G401 (cell line): ENCODE measurements around the gene RTTN. TPM values are rescaled to one million over a fixed set of nuclear protein-coding genes. Genes with fewer than 3 reads are reported as not detected.

Source experiments
- DNase-seq: peaks from one replicate; pipeline ENCODE4 v3.0.0-alpha.2; 2015; ENCODE audit warnings: low spot score
- in situ Hi-C: cut with HindIII; loops from 2 replicates; pipeline ENCODE4 v1.10.0; 2016; ENCODE audit warnings: low sequenced_read_pairs, mixed read lengths
- total RNA-seq: library from RNA; depleted of rRNA; stranded (reverse); fragments of >200 nt; shearing (Covaris generic); gene quantifications from 2 replicates; pipeline ENCODE4 v1.2.3, GENCODE V29; 2014

The RTTN gene
- total RNA-seq, 1 experiment from 2014 or later = 24.7 TPM

DNA sequence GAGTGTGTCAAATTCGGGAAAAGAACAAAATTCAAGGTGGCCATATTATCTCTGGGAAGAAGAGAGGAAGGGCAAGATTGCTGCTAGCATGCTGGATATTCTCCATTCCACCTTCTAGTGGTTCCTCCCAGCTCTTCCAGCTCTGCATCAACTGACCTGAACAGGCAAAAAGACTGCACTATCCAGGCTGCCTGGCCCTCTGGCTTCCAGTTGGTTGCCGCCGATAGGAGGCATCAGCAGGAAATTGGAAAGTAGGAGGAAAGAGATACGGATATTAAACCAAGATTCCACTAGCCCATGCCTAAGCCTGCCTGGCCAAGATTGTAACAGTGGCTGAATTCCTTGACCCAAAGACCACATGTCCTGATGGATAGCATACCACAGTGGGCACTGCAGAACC is 1.7 kb upstream of the RTTN start:
- DNase-seq = no peak
- in situ Hi-C loops = no loop called here

DNA sequence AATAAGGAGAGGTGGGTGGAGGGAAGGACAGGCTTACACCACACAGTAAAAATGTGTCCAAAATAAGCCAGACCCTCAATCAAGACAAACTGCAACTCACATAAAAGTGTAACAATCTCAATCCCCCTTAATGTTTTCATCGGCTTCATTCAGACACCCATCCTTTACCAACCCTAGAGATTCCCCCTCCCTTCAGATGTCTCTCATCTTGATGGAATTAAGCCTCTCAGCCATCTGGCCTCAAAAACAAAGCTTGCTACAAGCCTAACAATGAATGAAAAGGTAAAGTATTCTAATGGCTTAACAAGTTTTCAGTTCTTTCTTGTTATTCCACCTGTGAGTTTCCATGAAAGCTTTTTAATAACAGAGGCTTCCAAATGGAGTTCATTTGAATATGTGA is 5.2 kb downstream of the RTTN start:
- in situ Hi-C loops = no loop called here
- no peak for DNase-seq

DNA sequence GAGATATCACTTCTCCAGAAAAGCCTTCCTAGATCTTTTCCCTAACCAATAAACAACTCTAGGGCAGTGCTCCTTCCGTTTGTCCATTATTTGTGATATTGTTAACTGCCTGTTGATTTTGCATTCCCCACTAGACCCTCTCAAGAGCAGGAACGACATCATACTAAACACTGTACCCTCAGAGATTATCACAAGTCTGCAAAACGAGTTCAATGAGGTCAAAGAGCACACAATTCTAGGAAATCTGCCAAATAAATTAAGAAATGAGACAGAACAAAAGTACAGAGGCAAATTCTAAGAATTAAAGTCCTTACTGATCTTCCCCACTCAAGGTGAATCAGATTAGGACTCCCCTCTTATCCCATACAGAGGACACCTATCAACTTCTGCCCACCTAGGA is 7.6 kb downstream of the RTTN start:
- in situ Hi-C loops = no loop called here
- no peak for DNase-seq

DNA sequence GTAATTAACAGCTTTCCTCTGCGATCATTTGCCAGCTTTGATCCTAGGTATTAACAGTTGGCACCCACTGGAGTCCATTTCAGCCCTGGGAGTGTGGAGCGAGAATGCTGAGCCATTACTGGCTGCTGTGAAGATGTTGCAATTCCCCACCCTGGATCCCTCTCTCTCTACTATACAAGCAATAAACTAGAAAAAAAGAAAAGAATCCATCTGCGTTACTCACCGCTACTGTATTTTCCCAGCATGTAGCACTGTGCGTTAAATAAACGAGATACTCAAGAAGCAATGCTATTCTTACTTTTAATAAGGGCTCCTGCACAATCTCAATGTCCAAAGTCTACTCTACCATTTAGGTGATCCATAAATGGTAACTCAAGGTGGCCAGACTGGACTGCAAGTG is 8.5 kb downstream of the RTTN start:
- DNase-seq = no peak
- in situ Hi-C loops = no loop called here

DNA sequence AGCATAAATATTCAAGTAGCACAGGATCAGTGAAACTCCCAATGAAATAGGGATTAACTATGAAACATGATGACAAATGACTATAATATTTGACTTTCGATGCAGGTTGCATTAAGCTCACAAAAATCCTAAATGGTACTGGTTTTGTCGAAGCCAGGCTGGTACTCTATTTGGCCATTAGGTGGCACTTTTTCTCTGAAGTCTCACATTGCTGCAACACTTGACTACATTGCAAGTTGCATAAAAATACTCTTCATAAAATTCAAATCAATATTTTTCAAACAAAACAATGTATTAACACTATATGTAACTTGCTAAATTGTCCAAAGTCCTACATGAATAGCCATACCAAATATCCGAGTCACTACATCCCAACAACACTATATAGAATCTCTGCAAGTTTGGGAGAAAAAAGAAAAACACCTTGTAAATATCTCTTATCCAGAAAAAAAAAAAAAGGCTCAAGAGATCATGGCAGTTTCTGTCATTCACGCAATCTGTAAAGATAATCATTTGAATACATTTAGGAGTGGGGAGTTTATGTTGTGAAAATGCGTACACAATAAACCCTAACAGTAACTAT is 9.5 kb downstream of the RTTN start:
- in situ Hi-C loops = no loop called here
- peak; percentile 70 for DNase-seq

DNA sequence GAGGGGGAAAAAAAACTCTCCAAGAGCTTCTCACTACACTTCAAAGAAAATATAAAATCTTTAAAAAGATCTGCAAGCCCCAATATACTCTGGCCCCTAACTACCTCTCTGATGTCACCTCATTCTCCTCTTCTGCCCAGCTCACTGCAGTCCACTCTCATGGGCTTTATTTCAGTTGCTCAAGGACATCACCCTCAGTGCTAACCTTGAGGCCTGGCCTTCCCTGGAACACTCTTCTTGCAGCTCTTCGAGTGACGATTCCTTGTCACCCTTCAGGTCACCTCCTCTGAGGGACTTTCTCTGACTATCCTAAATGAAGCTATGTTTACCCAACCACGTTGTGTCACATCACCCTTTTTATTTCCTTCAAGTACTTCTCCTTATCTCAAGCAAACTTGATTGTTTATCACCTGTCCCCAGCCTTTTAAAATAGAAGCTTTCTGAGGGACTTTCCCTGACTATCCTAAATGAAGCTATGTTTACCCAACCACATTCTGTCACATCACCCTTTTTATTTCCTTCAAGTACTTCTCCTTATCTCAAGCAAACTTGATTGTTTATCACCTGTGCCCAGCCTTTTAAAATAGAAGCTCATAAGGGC is 10.4 kb downstream of the RTTN start:
- in situ Hi-C loops = no loop called here
- no peak for DNase-seq

DNA sequence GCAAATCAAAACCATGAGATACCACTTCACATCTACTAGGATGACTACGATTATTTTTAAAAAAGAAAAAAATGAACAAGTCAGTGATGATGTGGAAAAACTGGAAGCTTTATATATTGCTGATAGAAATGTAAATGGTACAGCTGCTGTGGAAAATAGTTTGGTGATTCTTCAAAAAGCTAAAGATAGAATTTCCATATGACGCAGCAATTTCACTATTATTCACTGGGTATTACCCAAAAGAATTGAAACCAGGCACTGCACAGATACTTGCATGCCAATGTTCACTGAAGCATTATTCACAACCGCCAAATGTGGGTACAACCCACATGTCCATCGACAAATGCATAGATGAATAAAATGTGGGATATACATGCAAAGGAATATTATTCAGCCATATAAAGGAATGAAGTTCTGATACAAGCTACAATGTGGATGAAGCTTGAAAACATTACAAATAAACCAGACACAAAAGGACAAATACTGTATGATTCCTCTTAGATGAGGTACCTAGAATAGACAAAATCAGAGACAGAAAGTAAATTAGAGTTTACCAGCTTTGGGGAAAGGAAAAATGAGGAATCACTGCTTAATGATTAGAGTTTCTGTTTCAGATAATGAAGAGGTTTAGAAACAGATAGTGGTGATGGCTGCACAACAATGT is 11.1 kb downstream of the RTTN start:
- in situ Hi-C loops = no loop called here
- DNase-seq = no peak

DNA sequence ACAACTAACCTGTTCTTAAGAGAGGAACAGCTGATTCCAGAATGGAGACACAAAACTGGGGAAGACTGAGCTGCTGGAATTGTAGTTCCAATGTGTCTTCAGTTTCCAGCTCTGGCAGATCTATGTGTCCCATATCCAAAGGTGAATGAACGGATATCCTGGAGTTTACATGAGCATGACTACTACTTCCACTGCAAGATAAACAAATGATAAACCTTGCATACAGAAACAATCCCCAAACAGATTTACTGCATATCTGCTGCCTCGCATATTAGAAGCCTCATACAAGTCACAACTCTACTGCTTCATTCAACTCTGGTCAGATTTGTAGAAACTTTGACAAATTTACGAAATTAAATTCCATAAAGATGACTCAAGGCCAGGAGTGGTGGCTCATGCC is 15.0 kb downstream of the RTTN start:
- no peak for DNase-seq
- in situ Hi-C loops = no loop called here

DNA sequence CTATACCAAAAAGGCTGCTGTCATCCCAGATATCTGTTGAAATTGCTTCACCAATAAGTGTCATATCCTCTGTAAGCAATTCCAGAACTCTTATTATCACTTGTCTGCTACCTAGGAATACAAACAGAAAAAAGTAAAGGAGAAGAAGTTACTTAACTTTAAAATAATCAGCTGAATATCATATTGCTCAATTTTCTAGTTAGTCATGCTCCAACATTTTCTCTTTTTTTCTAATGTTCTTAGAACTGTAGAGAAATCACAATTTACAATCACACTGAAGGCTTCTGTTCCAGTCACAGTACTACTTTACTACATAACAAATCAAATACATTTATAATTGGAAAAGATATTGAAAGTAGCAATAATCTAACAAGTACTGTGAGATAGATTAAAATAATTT is 17.4 kb downstream of the RTTN start:
- in situ Hi-C loops = no loop called here
- no peak for DNase-seq

DNA sequence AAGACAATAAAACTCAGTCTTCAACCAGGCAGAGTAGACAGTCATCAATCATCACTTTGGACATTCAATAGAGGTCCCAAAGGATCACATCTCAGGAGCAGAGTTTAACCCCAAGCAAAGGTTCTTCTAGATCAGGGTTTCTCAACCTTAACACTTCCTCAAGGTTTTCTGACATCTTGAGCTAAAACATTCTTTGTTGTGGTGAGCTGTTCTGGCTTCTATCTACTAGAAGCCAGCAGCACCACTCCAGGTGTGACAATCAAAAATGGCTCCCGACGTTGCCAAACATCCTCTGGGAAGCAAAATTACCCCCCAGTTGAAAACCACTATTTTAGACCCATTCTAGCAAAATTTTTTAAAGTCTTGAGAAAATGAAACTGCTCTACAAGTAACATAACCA is 22.0 kb downstream of the RTTN start:
- in situ Hi-C loops = no loop called here
- DNase-seq = no peak

DNA sequence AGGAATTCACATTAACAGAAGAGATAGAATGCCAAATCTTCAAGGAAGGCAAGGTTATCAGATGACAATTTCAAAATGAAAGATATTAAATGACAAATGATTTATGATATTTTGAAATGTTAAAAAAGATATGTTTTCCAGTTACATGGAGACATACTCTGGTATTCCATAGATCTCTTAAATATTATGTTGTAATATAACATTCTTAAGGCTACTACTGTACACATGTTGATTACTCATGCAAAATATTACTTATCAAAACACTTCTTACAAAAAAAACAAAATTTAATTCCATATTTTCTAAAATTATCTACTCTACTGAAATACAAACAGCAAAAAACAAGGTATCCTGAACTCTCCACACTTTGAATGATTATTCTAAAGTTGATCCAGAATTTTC is 22.9 kb downstream of the RTTN start:
- DNase-seq = no peak
- in situ Hi-C loops = no loop called here

DNA sequence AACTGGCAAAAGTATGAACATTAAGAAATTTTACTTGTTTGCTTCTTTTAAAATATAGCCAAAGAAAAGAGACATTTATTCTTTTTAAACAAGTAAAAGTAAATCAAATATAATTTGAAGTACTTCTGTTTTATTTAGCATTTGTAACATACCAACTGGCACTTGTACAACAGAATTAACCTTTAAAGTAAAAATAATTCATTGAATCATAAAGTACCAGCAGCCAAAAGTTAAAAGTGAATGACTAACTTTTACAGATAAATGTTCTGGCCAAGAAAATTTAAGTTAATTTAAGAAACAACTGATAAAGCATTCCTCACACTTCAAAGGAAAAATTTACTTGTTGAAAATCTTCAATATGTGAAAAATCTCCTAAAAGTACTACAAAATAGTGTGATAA is 23.8 kb downstream of the RTTN start:
- DNase-seq = no peak
- in situ Hi-C loops = no loop called here

DNA sequence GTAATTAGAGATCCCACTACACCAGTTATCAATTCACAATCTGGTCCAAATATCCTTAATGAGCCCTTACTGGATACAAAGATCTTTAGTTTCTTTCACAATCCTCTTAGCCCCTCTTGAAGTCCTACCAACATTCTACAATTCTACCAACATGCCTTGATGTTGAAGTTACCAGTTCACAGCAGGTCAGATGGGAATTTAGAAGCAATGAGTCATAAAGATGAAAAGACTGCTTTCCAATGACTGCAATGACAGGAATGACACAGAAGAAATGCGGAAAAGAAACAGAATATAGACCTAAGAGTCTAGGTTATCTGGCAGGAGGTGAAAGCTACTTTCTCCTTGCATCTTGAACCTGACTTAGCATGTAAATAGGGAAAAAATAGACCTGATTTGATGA is 24.5 kb downstream of the RTTN start:
- in situ Hi-C loops = no loop called here
- no peak for DNase-seq

DNA sequence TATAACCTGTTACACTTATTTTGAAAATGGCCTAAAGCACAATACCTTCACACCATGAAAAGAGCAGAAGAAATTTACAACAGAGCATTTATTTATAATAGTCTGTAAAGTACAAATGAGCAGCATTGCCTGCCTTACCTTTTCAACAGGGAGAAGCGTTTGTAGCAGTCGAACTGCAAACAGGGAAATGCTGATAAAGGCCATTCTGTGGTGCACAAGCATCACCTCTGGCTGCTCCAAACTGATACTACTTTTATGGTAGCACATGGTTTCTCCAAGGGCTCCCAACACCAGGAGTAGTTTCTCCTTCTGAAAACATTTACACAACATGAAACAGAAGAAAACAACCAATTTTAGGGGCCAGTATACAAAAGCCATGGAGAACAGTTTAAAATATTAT is 28.9 kb downstream of the RTTN start:
- DNase-seq = no peak
- in situ Hi-C loops = no loop called here

DNA sequence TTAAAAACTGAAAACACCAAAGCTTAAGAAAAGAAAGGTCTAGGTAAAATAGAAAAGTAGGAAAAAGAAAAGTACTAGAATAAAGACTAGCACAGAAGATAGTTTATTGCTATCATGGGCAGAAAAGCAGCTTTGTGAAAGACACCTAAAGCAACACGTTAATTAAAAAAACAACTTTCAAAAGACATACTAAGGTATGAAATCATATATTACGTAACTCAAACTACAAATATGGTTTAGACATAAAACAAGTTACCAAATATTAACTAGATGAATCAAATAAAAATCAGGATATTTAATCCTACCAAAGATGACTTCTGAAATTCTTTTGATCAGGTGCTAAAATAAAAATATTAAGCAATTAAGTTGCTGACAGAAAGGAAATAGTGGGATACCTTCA is 30.3 kb downstream of the RTTN start:
- in situ Hi-C loops = no loop called here
- no peak for DNase-seq

DNA sequence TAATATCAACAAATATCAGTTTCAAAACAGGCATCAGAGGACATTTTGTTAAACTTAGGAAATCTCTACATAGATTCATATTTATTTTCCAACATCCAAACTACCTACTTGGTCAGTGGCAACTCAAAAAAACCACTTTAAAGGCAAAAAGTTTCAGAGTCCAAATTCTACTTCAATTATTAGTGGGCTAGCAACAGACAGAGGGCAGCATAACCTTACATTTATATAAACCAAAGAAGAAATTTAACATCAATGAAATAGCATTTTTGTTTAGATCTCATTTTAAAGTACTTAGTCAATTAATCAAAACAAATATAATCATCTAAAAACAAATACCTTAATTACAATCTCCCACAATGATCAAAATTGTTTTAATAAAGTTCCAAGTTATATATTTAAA is 33.3 kb downstream of the RTTN start:
- in situ Hi-C loops = no loop called here
- DNase-seq = no peak

DNA sequence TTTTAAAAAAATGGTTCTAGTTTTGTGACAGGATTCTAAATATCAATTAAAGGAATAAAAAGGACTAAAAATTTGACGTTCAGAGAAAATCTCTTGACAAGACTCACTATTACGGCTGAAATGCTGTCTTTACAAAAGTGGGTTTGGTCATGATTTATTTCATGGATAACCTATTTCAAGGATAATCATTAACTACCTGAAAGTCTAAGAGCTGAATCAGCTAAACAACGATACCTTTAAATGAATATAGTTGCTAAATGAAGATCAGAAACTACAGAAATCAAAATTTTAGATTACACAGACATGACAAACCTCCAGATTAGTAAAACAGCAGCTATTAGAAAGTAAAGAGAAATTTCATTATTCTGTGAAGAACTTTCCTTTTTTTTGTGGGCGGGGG is 35.7 kb downstream of the RTTN start:
- no peak for DNase-seq

DNA sequence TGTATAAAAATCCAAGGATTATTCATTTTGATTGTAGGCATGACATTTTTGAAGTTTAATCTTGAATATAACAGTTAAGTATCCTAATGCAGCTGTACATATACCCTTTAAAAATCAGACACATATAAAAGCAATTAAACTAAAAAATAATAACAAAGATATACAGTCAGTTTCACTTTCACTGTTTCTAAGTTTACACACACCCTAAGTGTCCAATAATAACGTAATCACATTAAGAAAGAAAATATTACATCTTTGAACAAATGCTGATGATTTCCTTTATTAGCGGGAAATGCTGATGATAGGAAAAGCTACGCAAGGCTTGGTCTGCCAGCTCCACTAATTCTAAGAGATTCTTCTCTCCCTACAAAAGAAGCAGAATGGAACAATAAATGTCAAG is 38.8 kb downstream of the RTTN start:
- DNase-seq = no peak
- in situ Hi-C loops = no loop called here

More for the DNA sequence above, 35.7 kb downstream of the RTTN start:
- in situ Hi-C loops = no loop called here

DNA sequence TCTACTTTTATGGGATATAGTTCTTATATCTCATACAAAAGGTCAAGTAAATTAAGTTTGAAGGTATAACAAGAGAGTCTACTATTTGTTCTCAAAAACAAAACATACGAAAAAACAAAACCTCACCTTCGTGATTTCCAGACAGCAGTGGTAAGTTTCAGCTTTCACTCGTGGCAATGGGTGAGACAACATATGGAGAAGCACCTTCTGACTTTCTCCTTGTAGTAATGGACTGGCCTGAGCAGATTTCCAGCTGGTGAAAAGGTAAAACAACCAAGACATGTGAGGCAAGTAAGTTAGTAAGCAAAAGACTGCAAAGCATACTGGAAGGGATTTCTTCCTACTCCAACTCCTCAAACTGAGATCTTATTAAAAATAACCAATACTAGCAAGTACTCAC is 39.6 kb downstream of the RTTN start:
- peak; percentile 6 for DNase-seq
- in situ Hi-C loops = no loop called here

DNA sequence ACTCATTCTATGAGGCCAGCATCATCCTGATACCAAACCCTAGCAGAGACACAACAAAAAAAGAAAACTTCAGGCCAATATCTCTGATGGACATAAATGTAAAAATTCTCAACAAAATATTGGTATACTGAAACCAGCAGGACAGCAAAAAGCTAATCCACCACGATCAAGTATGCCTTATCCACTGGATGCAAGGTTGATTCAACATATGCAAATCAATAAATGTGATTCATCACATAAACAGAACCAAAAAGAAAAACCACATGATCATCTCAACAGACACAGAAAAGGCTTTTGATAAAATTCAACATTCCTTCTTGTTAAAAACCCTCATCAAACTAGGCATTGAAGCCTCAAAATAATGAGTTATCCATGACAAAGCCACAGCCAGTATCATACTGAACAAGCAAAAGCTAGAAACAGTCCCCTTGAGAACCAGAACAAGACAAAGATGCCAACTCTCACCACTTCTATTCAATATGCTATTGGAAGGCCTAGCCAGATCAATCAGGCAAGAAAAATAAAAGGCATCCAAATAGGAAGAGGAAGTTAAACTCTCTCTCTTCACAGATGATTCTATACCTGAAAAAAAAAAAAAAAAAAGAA is 45.3 kb downstream of the RTTN start:
- in situ Hi-C loops = no loop called here
- DNase-seq = no peak
